Left hindlimb (tissue), 1 donor: ENCODE results near the gene CRTC1.

Experiments
- DNase-seq: peaks from one replicate; pipeline ENCODE4 v3.0.0-alpha.2; 2018

The CRTC1 gene

DNA sequence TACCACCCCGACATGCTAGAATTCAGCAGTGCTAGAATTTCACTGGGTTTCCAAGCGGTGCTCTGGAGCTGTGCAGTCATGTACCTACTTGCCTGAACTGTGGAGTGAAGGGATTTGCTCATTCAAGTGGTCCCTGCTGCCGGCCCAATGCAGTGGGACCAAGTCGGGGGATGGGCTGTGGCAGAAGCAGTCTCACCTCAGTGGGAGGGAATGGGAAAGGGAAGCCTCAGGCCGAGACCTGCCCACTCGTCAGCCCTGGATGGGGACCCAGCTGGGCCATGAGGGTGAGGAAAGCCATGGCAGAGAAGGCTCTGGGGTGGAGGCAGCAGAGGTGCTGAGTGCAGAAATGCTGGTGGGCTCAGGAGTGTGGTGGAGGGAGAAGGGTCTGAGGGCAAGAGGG is 31.7 kb upstream of the CRTC1 start:
- no peak for DNase-seq

DNA sequence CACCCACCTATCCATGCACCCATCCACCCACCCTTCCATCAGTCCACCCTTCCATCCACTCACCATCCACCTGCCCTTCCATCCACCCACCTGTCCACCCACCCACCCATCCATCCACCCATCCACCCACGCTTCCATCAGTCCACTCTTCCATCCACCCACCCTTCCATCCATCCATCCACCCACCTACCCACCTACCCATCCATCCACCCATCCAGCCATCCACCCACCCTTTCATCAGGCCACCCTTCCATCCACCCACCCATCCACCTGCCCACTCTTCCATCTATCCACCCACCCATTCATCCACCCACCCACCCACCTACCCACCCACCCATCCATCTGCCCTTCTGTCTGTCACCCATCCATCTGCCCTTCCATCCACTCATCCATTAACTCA is 29.6 kb upstream of the CRTC1 start:
- no peak for DNase-seq

DNA sequence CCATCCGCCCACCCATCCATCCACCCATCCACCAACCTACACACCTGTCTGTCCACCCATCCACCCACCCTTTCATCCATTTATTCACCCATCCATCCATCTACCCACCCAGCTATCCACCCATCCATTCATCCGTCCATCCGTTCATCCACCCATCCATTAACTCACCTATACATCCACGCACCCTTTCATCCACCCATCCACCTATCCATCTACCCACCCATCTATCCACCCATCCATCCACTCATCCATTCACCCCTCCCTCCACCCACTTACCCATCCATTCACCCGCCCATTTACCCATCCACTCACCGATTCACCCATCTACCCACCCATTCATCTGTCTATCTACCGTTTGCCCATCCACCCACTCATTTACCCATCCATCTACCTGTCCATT is 29.0 kb upstream of the CRTC1 start:
- DNase-seq = no peak

DNA sequence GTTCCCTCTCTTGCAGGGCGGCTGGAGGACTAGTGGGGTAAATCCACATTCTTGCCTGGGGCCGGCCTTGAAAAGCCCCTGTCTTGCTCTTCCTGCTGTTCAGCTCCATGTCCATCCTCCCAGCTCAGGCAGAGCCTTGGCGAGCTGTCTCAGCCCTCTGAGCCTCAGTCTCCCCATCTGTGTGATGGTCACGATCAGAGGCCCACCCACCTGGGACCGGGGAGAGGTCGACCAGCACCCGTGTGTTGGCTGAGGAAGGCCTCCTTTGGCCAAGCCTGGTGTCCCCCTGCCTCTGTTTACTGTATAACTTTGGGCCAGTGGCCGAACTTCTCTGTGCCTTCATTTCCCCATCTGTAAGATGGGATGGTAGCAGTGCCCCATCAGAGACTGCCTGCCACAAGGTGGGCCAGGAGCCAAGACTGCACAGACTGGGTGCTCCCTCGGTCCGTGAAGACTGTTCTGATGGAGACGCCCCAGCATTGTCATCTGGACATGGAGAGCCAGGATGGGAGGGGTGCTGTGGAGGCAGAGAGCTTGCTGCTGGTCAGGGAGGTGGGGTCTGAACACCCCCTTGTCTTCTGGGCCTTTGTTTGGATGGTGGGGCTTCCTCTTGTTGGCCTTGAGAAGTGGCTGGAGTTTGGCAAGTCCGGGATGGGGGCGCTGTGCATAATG is 28.2 kb upstream of the CRTC1 start:
- no peak for DNase-seq

DNA sequence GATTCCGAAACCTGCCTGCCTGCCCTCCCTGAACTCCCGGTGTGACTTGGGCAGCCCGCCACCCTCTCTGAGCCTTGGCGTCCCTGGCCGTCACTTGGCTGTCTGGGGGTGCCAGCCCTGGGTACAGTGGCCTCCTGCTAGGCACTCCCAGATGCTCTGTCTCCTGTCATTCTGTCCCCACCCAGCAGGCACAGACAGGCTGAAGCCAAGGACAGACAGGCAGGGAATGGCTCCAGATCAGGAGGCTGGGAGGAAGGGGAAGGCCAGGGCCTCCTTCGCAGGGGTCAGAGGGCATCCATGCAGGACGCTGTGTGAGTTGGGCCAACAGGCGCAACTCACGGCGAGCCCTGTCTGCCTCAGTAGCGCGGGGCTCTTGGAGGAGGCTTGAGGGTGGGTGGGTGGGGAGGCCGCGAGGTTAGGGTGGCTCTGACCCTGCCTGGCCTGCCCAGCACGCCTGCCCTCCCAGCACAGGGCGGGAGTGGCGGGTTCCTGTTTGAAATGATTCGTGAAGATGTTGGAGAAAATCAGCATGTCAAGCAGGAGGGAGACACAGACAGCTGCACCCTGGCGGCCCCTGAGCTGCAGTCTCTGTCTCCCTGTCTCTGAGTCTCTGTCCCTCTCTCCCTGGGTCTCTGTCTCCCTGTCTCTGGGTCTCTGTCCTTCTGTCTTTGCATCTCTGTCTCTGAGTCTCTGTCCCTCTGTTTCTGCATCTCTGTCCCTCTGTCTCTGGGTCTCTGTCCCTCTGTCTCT is 27.0 kb upstream of the CRTC1 start:
- no peak for DNase-seq

DNA sequence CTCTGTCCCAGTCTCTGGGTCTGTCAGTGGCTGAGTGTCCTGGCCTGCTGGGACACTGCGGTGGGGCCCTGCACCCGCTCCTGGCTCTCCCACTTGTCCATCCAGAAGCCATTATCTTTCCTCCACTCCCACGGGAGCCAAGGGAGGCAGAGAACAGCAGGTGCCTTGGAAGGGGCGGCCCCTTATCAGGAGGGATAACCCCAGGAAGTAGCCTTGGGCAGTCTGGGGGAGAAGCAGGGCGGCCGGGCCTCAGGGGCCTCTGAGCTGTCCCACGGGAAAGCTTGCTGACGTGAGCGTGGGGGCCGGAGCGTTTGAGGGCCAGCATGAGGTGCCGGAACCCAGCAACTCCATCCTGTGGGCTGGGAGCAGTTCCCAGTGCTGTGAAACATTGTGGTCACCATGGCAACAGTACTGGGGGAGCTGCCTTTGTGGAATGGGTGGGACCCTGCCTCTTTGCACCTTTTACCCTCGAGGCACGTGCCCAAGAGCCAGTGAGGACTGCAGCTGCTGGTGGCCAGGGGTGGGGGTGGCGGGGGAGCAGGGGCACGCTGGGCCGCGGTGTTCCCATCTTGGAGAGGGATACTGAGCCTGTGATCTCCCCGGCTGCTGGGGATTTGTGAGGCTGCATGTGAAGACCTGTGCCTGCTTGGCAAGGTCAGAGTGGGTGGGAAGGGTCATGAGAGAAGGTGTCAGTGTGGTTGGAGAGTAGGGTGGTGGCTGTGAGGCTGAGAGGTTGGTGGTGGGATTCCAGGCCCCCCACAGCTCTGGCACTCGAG is 25.7 kb upstream of the CRTC1 start:
- no peak for DNase-seq

DNA sequence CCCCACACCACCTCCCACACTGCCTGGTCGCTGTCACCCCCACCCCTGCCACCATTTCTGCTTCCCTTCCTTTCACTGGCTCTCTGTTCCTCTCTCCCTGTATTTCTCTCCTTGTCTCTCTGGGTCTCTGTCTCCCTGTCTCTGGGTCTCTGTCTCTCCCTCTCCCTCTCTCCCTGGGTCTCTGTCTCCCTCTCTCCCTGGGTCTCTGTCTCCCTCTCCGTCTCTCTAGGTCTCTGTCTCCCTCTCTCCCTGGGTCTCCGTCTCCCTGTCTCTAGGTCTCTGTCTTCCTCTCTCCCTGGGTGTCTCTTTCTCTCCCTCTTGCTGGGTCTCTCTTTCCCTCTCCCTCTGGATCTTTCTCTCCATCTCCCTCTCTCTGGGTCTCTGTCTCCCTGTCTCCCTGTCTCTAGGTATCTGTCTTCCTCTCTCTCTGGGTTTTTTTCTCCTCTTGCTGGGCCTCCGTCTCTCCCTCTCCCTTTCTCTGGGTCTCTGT is 25.1 kb upstream of the CRTC1 start:
- DNase-seq = no peak

DNA sequence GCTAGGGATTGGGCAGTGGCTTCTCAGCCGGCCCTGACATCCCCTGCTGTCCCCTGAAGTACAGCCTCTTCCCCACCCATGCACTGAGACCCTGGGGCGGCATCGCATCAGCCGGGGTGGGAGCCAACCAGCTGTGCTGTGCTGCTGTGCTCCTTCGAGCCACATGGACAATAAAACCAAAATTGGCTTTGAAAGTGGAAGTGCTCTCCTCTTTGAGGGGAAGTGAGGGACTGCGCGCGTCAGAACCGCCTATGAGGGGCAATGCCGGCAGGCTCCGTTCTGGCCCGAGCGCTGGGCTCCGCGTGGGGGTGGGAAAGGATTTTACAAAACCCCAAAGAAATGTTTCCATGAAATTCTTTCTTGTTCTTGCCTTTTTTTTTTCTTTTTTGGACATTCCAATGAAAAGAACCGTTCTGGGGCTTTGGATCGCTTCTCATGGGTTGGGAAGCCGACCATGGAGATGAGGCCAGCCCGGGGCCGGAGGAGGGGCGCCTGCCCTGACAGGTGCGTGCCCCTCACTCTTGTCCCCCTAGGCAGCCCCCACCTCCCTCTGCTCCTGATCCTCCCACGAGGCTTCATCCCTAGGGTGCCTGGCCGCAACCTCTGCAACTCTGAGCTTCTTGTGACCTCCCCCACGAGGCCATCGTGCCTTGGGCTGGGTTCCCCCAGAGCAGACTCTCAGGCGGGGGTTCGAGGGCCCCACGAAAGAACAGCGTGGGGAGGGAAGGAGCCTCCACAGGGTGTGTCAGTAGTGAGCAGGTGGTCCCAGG is 24.0 kb upstream of the CRTC1 start:
- no peak for DNase-seq

DNA sequence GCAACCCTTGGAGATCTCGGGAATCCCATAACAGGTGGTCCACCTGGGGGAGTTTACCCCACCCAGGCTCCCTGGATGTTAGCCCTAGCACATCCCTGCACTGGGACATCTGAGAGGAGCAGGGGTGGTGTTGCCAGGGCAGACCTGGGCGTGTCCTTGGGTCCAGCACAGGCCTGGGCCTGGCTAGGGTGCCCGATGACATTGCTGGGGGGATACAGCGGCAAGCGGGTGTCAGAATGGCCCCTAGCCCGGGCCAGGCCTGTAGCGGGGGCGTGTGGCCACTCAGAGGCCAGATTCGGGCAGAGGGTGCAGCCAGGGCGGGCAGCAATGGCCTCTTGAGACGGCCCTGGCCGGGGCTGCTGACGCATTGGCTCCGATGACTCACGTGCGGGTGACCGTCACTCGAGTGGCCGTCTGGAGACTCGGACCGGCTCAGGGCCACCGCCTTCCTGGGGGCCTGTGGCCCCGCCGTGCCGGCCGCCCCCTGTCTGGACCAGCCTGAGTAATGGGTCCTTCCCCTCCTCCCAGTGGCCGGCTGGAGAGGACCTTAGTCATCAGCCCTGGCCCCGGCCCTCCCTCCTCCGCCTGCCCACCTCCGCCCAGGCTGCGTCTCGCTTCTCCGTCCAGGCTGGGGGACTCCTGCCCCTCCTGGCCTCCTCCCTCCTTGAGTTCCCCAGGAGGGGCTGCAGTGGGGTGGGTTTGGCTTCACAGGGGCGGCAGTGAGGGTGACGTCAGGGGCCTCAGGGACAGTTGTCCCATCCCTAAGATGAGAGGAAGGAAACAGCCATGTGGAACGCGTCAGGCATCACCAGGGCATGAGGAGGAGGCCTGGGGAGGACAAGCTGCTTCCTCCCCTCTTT is 23.2 kb upstream of the CRTC1 start:
- DNase-seq = no peak

DNA sequence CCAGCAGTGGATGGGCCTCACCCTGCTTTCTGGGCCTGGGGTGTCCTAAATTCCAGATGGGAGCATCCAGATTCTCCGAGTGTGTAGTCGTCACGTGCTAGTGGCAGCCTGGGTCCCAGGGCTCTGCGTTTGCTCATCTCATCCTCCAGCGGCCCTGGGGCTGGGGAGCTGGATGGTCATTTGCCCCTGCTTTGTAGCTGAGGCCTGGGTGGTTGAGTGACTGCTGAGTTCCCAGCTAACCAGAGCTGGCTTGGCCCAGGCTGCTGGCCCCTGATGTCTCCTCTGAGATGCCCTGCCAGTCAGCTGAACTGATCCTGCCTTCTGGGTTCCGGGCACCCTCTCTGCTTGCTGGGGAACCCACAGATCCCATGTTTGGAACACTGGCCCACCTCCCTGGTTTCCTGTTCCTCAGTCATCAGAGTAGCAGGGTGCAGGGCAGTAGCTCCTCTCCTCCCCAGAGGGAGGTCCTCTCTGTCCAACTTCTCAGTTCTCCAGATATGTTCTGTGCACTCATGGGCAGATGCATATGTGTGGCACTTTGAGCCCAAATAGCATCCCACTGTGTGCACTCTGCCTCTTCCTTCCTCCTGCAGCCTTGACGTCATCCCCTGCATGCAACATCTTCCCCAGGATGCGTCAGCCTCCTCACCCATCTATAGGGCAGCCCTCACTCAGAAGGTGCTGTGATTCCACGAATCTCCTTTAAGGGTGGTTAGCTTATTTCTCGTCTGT is 22.4 kb upstream of the CRTC1 start:
- DNase-seq = no peak

DNA sequence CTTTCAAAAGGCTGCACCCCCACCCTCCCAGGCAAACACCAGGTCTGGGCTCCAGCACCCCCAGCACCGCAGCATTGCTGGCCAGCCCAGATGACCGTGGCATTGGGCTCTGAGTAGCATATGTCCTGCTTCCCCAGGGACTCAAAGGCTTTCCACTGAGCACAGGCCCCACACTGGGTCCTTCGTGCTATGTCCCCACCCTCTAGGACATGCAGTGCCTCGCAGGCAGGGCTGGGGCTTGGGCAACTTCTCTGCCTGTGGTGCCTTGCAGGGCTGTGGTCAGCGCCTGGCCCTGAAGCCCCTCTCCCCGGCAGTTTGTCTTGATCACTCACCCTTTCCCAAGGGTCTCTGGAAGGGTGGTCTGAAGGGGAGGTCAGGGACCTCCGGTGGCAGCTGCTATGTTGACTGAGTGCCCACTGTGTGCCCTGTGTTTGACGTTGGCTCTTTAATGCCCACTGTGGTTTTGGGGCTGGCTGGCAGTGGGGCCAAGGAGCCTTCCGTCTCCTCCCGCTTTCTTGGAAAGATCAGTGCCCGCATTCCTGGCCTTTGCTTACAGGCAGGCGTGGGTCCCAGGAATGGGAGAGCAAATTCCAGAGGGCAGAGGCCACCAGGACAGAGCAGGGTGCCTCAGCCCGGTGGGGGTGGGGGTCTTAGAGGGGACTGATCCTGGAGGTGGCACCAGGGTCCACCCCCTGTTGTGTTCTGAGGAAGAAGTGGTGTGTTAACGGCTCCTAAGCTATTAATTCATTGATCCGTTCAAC is 20.3 kb upstream of the CRTC1 start:
- no peak for DNase-seq

DNA sequence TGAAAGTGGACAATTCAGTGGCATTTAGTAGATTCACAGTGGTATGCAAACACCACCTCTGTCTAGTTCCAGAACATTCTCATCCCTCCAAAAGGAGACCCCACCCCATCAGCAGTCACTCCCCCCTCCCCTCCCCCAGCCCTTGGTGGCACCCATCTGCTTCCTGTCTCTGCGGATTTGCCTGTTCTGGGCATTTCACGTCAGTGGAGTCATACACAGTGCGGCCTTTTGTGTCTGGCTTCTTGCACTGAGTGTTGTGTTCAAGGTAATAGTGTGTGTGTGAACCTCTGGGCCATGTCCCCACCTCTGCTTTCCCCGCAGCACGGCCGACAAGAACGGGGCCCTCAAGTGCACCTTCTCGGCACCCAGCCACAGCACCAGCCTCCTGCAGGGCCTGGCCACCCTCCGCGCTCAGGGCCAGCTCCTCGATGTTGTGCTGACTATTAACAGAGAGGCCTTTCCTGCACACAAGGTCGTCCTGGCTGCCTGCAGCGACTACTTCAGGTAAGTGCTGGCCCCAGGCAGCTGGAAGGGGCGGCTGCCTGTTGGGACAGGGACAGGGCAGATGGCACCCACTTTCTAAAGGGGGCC is 19.4 kb upstream of the CRTC1 start:
- no peak for DNase-seq

DNA sequence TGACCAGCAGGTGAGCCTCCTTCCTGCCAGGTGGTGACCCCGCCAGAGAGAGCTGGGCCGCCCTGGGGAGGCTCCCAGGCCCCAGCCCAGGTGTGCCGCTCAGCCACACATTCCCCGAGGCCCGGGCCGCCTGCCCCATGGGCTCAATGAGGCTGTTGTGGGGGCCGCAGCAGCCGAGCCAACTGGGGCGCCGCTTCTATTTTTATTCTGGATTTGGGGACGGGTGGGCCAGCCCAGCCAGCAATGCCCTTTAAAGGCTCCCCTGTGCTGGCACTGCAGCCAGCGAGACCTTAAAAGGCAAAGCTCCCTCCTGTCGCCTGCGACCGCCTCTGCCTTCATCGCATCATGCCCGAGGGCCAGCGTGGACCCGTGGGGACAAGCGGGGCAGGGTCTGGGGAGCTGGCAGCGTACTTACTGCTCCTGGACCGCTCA is 17.7 kb upstream of the CRTC1 start:
- DNase-seq = no peak

DNA sequence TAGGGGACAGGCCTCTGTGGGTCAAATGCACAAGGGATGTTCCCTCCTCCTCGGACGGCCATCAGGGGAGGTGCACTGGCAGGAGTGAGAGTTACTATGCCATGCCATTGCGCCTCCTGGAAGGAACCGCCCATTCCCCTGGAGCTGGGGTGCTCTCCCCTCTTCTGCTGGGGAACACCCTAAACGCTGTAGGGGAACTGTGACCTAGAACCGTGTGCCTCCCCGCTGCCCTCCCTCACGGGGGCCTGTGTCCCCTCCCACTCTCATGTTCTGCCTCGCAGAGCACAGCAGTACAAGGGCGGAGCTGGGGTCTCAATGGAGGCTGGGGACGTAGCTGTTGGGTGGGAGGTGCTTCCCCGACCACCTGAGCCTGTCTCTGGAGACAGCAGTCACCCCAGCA is 17.2 kb upstream of the CRTC1 start:
- no peak for DNase-seq

DNA sequence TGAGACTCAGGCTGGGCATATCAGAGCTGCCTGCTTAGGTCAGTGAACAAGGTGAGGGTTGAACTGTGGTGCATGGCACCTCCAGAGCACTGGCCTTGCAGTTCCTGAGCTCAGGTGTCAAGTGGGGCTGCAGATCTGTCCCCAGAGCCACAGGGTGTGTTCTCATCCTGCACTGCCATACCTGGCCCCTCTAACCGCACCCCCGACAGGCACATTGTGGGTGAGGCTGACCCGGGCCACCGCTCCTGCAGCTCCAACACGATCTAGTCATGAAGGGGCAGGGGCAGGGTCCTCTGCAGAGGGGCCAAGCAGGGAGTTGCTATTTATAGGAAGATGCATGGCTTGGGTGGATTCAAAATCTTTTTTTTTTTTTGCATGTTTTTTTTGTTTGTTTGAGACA is 16.7 kb upstream of the CRTC1 start:
- DNase-seq = no peak

DNA sequence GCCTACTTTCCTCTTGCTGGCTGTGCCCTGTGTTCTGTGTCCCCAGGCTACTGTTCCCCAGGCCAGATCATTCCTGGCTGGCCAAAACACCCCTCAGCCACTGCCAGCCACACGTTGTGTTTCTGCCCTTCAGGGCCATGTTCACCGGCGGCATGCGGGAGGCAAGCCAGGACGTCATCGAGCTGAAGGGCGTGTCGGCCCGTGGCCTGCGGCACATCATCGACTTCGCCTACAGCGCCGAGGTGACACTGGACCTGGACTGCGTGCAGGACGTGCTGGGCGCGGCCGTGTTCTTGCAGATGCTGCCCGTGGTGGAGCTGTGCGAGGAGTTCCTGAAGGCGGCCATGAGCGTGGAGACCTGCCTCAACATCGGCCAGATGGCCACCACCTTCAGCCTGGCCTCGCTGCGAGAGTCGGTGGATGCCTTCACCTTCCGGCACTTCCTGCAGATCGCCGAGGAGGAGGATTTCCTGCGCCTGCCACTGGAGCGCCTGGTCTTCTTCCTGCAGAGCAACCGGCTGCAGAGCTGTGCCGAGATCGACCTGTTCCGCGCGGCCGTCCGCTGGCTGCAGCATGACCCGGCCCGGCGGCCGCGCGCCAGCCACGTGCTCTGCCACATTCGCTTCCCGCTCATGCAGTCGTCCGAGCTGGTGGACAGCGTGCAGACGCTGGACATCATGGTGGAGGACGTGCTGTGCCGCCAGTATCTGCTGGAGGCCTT is 15.8 kb upstream of the CRTC1 start:
- no peak for DNase-seq

DNA sequence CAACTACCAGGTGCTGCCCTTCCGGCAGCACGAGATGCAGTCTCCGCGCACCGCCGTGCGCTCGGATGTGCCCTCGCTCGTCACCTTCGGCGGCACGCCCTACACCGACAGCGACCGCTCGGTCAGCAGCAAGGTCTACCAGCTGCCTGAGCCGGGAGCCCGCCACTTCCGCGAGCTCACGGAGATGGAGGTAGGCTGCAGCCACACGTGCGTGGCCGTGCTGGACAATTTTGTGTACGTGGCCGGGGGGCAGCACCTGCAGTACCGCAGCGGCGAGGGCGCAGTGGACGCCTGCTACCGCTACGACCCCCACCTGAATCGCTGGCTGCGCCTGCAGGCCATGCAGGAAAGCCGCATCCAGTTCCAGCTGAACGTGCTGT is 15.2 kb upstream of the CRTC1 start:
- no peak for DNase-seq

DNA sequence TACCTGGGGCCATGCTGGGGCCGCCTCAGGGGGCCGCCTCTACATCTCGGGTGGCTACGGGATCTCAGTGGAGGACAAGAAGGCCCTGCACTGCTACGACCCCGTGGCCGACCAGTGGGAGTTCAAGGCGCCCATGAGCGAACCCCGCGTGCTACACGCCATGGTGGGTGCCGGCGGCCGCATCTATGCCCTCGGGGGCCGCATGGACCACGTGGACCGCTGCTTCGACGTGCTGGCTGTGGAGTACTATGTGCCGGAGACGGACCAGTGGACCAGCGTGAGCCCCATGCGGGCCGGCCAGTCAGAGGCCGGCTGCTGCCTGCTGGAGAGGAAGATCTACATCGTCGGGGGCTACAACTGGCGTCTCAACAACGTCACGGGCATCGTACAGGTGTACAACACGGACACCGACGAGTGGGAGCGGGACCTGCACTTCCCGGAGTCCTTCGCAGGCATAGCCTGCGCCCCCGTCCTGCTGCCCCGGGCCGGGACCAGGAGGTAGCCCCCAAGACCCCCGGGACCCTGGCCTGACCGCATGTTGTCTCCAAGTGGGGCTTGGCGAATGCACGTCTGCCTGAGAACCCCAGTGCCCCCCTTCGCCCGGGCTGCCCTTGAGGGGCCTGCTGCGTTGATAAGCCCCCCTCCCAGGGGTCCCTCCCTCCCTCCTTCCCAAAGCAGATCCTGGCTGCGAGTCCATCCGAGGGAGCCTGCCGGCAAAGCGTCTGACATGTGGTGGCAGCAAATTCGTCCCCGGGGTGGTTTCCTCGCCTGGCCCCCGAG is 14.5 kb upstream of the CRTC1 start:
- no peak for DNase-seq

DNA sequence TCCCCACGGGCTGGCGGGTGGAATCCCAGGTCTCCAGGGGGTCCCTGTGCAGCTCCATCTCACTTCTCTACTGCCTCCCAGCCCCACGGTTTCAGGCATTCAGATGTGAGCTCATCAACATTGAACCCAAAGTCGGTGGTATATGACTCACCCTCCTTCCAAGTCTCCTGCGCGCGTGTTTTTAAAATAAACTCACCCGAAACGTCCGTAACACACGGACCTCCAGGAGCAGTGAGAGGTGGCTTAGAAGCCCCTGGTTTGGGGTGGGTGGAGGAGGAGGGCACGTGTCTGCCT is 14.0 kb upstream of the CRTC1 start:
- DNase-seq = no peak
